Measurements from ENCODE around the gene MFSD6L.

The MFSD6L gene

GRCh38 chr17:8803531-8804420 lies 4.6 kb upstream of the MFSD6L start:
- H3K4me2 ChIP-seq (ENCODE audit: insufficient read depth, low read length), result no peak overlapping the region
- H3K9ac ChIP-seq (ENCODE audit: low read depth, low read length), result no peak overlapping the region
- no peak for TF ChIP-seq EZH2 (IDR thresholded peaks at IDR 0.05; ENCODE audit: borderline replicate concordance, low read depth, low read length, severe bottlenecking)
- TF ChIP-seq, protein P1, sequence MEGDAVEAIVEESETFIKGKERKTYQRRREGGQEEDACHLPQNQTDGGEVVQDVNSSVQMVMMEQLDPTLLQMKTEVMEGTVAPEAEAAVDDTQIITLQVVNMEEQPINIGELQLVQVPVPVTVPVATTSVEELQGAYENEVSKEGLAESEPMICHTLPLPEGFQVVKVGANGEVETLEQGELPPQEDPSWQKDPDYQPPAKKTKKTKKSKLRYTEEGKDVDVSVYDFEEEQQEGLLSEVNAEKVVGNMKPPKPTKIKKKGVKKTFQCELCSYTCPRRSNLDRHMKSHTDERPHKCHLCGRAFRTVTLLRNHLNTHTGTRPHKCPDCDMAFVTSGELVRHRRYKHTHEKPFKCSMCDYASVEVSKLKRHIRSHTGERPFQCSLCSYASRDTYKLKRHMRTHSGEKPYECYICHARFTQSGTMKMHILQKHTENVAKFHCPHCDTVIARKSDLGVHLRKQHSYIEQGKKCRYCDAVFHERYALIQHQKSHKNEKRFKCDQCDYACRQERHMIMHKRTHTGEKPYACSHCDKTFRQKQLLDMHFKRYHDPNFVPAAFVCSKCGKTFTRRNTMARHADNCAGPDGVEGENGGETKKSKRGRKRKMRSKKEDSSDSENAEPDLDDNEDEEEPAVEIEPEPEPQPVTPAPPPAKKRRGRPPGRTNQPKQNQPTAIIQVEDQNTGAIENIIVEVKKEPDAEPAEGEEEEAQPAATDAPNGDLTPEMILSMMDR (IDR thresholded peaks at IDR 0.05; ENCODE audit: borderline replicate concordance, extremely low read depth, low read length, poor library complexity, severe bottlenecking), result peak; percentile 45

DNA sequence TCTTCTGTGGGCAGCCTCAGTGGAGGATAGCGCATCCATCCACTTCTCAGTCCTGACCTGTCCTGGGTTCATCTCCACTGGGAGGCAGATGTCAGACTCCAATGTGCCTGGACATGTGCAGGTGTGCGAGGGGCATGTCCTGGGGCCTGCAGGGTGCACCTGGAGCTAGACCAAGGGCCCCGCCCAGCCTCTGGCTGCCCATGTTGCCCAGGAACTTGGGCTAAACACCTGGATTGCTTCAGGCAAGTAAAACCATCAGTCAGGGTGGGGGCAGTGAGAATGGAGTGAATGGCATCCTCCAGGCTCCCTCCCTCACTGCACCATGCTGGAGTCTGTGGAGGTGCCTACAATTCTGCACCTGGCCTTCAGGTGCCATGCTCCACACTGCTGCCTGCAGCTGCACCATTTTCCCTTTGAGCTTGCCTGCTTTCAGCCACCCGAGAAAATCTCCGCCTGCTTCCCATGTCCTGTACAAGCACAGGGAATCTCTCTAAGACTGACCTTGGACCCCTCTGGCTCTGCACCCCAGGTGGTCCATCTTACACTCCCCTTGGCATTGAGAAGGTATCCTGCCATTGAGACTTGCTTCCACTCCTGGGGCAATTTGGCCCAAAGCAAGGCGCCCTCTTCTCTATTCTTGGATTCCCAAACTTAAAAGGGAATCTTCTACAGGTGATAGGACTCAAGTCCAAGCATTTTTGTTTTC lies 2.1 kb upstream of the MFSD6L start:
- Histone ChIP-seq H3K79me2 (ENCODE audit: insufficient read depth, low read length) (no peaks in the 10 kb centered on the region), H3K36me3 (ENCODE audit: insufficient read depth, low read length) (peaks cover 29% of the 10 kb centered on the region), H3K9me3 (ENCODE audit: insufficient read depth, low read length, severe bottlenecking) (no peaks in the 10 kb centered on the region), H3K9ac (ENCODE audit: low read depth, low read length) (no peak overlapping the region), H3K27me3 (ENCODE audit: insufficient read depth, low read length, poor library complexity) (no peaks in the 10 kb centered on the region), H4K20me1 (ENCODE audit: insufficient read depth, low read length) (no peaks in the 10 kb centered on the region), H3K4me3 (ENCODE audit: low read depth in 1 of 2, low read length in 2 of 2) (no peak overlapping the region), H3K4me1 (ENCODE audit: insufficient read depth, low read length) (no peaks in the 10 kb centered on the region), H3K4me2 (ENCODE audit: insufficient read depth, low read length) (no peak overlapping the region), H2AFZ (ENCODE audit: low read depth, low read length) (no peak overlapping the region), H3K27ac (ENCODE audit: low read length) (no peak overlapping the region)
- TF ChIP-seq, protein P1 (IDR thresholded peaks at IDR 0.05; ENCODE audit: borderline replicate concordance, extremely low read depth, low read length, poor library complexity, severe bottlenecking), result no peak
- no peak for TF ChIP-seq EZH2 (IDR thresholded peaks at IDR 0.05; ENCODE audit: borderline replicate concordance, low read depth, low read length, severe bottlenecking)
- DNase-seq, result no peak
- ATAC-seq (ENCODE audit: insufficient read depth, low read depth), result no peak

More at GRCh38 chr17:8803531-8804420, 4.6 kb upstream of the MFSD6L start:
- no peaks in the 10 kb centered on the region for H3K79me2 ChIP-seq (ENCODE audit: insufficient read depth, low read length)
- no peaks in the 10 kb centered on the region for H3K27me3 ChIP-seq (ENCODE audit: insufficient read depth, low read length, poor library complexity)
- no peaks in the 10 kb centered on the region for H3K4me1 ChIP-seq (ENCODE audit: insufficient read depth, low read length)
- no peak overlapping the region for H3K27ac ChIP-seq (ENCODE audit: low read length)
- peaks cover 47% of the 10 kb centered on the region for H3K36me3 ChIP-seq (ENCODE audit: insufficient read depth, low read length)
- DNase-seq, result peak; percentile 22
- no peak overlapping the region for H2AFZ ChIP-seq (ENCODE audit: low read depth, low read length)
- no peaks in the 10 kb centered on the region for H4K20me1 ChIP-seq (ENCODE audit: insufficient read depth, low read length)
- no peak overlapping the region for H3K4me3 ChIP-seq (ENCODE audit: low read depth in 1 of 2, low read length in 2 of 2)
- H3K9me3 ChIP-seq (ENCODE audit: insufficient read depth, low read length, severe bottlenecking), result peaks cover under 1% of the 10 kb centered on the region
- ATAC-seq (ENCODE audit: insufficient read depth, low read depth), result peak; percentile 44; the same call in 1 of the 3 replicates

GRCh38 chr17:8800656-8801055 lies 1.5 kb upstream of the MFSD6L start:
- H3K79me2 ChIP-seq (ENCODE audit: insufficient read depth, low read length), result no peaks in the 10 kb centered on the region
- no peak overlapping the region for H3K4me2 ChIP-seq (ENCODE audit: insufficient read depth, low read length)
- H2AFZ ChIP-seq (ENCODE audit: low read depth, low read length), result no peak overlapping the region
- no peak for ATAC-seq (ENCODE audit: insufficient read depth, low read depth)
- no peaks in the 10 kb centered on the region for H3K27me3 ChIP-seq (ENCODE audit: insufficient read depth, low read length, poor library complexity)
- no peaks in the 10 kb centered on the region for H3K9me3 ChIP-seq (ENCODE audit: insufficient read depth, low read length, severe bottlenecking)
- no peak overlapping the region for H3K4me3 ChIP-seq (ENCODE audit: low read depth in 1 of 2, low read length in 2 of 2)
- no peaks in the 10 kb centered on the region for H4K20me1 ChIP-seq (ENCODE audit: insufficient read depth, low read length)
- H3K27ac ChIP-seq (ENCODE audit: low read length), result no peak overlapping the region
- no peak overlapping the region for H3K9ac ChIP-seq (ENCODE audit: low read depth, low read length)
- H3K4me1 ChIP-seq (ENCODE audit: insufficient read depth, low read length), result no peaks in the 10 kb centered on the region
- H3K36me3 ChIP-seq (ENCODE audit: insufficient read depth, low read length), result peaks cover 27% of the 10 kb centered on the region
- TF ChIP-seq, protein P1 (IDR thresholded peaks at IDR 0.05; ENCODE audit: borderline replicate concordance, extremely low read depth, low read length, poor library complexity, severe bottlenecking), result no peak
- DNase-seq, result no peak
